Measurements from ENCODE around the gene CXXC5. TPM values are rescaled to one million over a fixed set of nuclear protein-coding genes. Genes with fewer than 3 reads are reported as not detected.

The CXXC5 gene
- total RNA-seq, 2 donors from 2014 or later: 32.3 to 40.4 TPM

DNA sequence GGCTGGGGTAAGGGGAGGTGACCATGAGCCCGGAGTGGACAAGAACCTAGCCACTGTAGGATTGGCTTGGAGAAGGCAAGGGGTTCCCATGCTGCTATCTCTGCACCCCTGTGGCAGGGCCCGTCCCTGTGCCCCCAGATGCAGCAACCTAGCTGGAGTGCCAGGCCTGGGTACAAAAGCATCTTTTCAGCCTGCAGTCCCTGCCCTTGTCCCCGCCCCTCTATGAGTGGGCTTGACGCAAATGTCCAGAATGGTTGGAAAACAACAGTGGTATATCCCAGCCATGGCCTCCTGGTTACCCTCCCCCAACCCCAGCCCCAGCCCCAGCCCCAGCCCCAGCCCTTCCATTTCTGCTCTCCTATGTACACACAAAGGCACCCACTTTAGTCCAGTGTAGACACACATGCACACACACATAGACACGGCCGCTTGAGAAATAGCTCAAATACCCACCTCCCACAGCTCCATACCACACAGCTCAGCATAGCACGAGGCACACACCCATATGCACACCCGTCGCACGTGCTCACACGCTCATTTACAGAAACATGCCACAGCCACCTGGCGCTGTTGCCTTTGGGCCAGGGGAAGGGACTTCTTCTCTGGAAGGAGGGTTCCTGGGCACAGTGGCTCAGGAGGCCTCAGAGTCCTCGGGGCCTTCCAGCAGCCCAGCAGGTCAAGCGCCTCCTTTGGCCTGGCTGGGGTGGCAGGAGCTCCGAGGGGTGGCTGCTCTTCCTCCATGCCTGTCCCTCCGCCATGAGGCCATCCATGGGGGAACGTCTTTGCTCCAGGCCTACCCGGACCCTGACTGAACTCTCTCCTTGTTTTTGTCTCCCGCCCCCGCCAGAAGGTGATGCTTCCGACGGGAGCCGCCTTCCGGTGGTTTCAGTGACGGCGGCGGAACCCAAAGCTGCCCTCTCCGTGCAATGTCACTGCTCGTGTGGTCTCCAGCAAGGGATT lies 34.1 kb downstream of the CXXC5 start:
- DNase-seq: no peak
- H3K27me3 ChIP-seq: no peaks in the 10 kb centered on the region
- no peaks in the 10 kb centered on the region for H3K9me3 ChIP-seq
- no peak overlapping the region for H3K4me3 ChIP-seq
- H3K4me1 ChIP-seq: no peaks in the 10 kb centered on the region
- intact Hi-C loops (cut with DNase I): no loop called here
- no peaks in the 10 kb centered on the region for H3K36me3 ChIP-seq
- no peak overlapping the region for H3K9ac ChIP-seq (ENCODE audit: low read depth in 2 of 2, low read length in 2 of 2)
- TF ChIP-seq, protein P1, sequence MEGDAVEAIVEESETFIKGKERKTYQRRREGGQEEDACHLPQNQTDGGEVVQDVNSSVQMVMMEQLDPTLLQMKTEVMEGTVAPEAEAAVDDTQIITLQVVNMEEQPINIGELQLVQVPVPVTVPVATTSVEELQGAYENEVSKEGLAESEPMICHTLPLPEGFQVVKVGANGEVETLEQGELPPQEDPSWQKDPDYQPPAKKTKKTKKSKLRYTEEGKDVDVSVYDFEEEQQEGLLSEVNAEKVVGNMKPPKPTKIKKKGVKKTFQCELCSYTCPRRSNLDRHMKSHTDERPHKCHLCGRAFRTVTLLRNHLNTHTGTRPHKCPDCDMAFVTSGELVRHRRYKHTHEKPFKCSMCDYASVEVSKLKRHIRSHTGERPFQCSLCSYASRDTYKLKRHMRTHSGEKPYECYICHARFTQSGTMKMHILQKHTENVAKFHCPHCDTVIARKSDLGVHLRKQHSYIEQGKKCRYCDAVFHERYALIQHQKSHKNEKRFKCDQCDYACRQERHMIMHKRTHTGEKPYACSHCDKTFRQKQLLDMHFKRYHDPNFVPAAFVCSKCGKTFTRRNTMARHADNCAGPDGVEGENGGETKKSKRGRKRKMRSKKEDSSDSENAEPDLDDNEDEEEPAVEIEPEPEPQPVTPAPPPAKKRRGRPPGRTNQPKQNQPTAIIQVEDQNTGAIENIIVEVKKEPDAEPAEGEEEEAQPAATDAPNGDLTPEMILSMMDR (IDR thresholded peaks at IDR 0.05): no peak
- no peak overlapping the region for H3K27ac ChIP-seq

DNA sequence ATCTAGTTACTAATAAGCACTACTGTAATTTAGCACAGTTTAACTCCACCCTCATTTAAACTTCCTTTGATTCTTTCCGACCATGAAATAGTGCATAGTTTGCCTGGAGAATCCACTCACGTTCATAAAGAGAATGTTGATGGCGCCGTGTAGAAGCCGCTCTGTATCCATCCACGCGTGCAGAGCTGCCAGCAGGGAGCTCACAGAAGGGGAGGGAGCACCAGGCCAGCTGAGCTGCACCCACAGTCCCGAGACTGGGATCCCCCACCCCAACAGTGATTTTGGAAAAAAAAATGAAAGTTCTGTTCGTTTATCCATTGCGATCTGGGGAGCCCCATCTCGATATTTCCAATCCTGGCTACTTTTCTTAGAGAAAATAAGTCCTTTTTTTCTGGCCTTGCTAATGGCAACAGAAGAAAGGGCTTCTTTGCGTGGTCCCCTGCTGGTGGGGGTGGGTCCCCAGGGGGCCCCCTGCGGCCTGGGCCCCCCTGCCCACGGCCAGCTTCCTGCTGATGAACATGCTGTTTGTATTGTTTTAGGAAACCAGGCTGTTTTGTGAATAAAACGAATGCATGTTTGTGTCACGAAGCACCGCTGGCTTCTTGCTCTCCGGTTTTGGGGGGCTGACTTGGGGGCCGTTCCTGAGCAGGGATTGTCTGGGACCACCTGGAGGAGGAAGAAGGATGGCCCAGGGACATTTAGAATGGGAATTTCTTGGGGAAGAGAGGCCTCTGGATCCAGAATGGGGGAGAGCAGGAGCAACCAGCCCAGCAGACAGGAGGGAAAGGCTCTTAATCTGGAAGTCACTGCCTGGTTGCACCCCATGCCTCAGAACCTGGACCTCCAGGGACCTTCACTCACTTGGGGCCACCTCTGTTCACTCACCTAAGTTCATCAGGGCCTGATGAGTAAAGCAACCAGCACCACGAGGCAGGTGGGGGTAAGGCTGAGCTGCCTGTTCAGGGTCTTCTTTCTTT lies 35.4 kb downstream of the CXXC5 start:
- H3K4me1 ChIP-seq: no peaks in the 10 kb centered on the region
- no peak overlapping the region for H3K27ac ChIP-seq
- no peaks in the 10 kb centered on the region for H3K9me3 ChIP-seq
- no peak overlapping the region for H3K9ac ChIP-seq (ENCODE audit: low read depth in 2 of 2, low read length in 2 of 2)
- H3K4me3 ChIP-seq: no peak overlapping the region
- TF ChIP-seq, protein P1 (IDR thresholded peaks at IDR 0.05): no peak
- DNase-seq: no peak
- intact Hi-C loops (cut with DNase I): no loop called here
- no peaks in the 10 kb centered on the region for H3K36me3 ChIP-seq
- no peaks in the 10 kb centered on the region for H3K27me3 ChIP-seq

DNA sequence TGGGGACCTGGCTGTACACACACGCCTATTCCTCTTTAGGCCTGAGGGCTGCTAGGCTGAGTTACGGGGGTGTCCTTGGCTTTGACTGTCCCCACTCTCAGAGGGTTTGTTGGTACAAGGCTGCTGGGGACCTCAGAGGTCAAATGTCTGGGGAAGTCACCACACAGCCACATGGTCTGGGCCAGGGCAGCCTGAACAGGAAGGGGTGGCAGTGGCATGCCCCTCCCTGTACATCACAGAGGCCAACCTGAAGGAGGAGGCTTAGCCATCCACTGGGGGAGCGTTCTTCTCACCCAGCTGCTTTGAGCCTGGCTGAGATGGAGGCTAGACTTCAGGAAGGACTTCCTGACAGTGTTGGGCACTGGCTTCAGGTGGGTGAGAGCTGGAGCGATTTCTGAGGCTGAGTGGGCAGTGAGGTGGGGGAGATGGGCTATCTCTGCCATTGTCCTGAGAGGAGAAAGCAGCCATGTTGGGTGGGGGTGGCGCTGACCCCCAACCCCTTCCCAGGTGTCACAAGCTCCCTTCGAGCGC lies 36.3 kb downstream of the CXXC5 start:
- TF ChIP-seq, protein P1 (IDR thresholded peaks at IDR 0.05): no peak
- intact Hi-C loops (cut with DNase I): no loop called here
- no peak overlapping the region for H3K4me3 ChIP-seq
- H3K27ac ChIP-seq: no peak overlapping the region
- no peaks in the 10 kb centered on the region for H3K36me3 ChIP-seq
- no peak for DNase-seq
- H3K9me3 ChIP-seq: no peaks in the 10 kb centered on the region
- no peak overlapping the region for H3K9ac ChIP-seq (ENCODE audit: low read depth in 2 of 2, low read length in 2 of 2)
- H3K4me1 ChIP-seq: peaks cover 4% of the 10 kb centered on the region
- no peaks in the 10 kb centered on the region for H3K27me3 ChIP-seq

DNA sequence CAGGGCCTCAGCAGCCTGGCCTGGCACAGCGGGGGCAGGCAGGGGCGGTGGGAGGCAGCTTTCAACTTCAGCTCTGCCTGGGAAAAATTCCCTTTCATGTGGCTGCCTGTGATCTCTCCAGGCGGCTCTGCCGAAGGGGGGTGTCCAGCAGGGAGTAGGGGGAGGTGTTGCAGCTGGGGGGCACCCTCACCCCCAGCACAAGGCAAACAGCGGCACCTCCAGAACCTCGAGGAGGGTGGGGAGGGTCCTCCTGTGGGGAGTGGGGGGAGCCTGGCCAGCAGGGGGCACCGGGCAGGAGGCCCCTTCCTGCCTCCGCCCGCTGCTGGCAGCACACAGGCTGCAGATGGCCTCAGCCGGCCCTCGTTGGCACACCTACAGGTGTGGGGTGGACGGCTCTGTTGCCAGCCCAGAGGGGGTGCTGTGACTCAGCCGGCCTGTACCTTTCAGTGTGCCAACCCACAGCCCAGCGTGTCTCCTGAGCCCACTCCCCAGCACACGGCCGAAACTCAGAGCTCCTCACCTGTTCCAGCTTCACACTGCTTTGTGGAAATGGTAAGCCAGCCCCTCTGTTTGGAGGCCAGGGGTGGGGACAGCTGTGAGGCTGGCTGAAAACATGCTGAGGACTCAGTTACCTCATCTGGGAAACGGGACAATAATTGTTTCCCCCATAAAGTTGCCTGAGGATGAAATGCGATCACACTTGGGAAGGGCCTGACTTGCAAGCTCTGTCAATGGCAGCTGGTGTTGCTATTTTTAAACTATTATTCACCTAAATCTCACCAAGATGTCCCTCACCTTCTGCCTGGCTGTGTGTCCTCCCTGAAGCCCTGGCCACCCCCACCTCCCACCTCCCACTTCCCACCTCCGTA lies 37.0 kb downstream of the CXXC5 start:
- intact Hi-C loops (cut with DNase I): no loop called here
- H3K27me3 ChIP-seq: no peaks in the 10 kb centered on the region
- no peaks in the 10 kb centered on the region for H3K9me3 ChIP-seq
- H3K4me1 ChIP-seq: peaks cover 8% of the 10 kb centered on the region
- DNase-seq: no peak
- H3K4me3 ChIP-seq: no peak overlapping the region
- TF ChIP-seq, protein P1 (IDR thresholded peaks at IDR 0.05): no peak
- no peaks in the 10 kb centered on the region for H3K36me3 ChIP-seq
- no peak overlapping the region for H3K9ac ChIP-seq (ENCODE audit: low read depth in 2 of 2, low read length in 2 of 2)
- no peak overlapping the region for H3K27ac ChIP-seq

Data from colonic mucosa (tissue), 4 donors.